Fibroblast of peridontal ligament (primary cell): ENCODE data around the gene ZNF358.

Experiments
- DNase-seq: peaks from one replicate; pipeline ENCODE4 v3.0.0-alpha.2; 2010; ENCODE audit errors: extremely low read depth

The ZNF358 gene

GRCh38 chr19:7515645-7516151 is at the start of gene ZNF358:
ZNF358 (plus strand) TSS chr19:7516103; CDS start chr19:7519243, 3,140 bp downstream.
- DNase-seq = peak; percentile 48

GRCh38 chr19:7467009-7467989 is 48.6 kb upstream of the ZNF358 start:
- no peak for DNase-seq

- DNase-seq = no peak
These were observed 47.1 kb upstream of the ZNF358 start for GRCh38 chr19:7468840-7469239.

DNA sequence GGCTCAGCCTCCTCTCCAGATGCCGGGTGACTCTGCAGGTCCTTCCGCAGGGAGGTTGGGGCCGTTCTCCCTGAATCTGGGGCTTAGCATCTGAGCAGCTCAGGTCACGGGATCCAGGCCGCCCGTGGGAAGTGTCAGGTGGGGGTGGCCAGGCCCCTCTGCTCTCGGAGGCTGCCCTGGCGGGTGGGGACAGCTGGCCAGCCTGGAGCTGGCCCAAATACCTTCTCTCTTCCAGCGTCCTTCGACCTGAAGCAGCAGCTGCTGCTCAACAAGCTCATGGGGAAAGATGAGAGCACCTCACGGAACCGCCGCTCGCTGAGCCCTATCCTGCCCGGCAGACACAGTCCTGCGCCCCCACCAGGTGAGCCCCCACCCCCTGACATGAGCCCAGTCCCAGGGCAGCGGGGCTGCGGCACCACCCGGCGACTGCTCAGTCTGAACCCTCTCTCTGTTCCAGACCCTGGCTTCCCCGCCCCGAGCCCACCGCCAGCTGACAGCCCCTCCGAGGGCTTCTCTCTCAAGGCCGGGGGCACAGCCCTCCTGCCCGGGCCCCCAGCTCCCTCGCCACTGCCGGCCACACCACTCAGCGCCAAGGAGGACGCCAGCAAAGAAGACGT is 46.1 kb upstream of the ZNF358 start:
- no peak for DNase-seq

DNA sequence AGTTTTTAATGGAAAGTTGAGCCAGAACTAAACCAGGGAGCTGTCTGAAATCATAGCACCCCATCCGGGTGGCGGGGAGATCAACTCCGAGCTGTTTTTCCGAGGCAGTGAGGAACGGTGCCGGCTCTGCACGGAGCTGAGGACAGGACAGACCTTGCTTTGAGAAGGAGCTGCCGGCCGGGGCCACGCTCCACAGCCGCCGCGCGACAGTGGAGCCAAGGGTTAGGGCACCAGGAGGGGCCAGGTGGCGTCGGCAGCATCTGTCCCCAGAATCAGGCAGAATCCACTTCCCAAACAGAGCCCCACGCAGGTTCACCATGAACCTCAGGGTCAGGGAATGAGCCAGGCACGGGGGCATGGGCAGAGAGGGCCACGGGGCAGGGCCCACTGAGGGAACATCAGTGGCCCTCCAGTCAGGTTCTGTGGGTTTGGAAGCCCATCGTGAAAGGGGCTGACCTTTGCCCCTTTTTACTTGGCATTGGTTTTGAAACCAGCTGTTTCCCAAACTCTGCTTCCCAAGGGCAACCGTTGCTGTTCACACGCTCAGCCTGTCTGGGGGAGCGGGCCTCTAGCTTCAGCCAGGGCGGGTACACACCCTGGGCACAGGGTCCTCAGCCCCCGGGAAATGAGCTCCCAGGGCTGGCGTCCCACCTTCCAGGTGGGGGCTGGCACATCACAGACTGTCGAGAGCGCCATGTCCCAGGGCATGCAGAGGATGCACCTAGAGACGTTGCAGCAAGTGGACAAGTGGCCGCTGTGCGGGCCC is 45.2 kb upstream of the ZNF358 start:
- DNase-seq = no peak

GRCh38 chr19:7471696-7472615 is 43.9 kb upstream of the ZNF358 start:
- no peak for DNase-seq

- DNase-seq = no peak
These were observed 40.2 kb upstream of the ZNF358 start for GRCh38 chr19:7475665-7476064.

- no peak for DNase-seq
These were observed 39.7 kb upstream of the ZNF358 start for GRCh38 chr19:7476241-7476640.

DNA sequence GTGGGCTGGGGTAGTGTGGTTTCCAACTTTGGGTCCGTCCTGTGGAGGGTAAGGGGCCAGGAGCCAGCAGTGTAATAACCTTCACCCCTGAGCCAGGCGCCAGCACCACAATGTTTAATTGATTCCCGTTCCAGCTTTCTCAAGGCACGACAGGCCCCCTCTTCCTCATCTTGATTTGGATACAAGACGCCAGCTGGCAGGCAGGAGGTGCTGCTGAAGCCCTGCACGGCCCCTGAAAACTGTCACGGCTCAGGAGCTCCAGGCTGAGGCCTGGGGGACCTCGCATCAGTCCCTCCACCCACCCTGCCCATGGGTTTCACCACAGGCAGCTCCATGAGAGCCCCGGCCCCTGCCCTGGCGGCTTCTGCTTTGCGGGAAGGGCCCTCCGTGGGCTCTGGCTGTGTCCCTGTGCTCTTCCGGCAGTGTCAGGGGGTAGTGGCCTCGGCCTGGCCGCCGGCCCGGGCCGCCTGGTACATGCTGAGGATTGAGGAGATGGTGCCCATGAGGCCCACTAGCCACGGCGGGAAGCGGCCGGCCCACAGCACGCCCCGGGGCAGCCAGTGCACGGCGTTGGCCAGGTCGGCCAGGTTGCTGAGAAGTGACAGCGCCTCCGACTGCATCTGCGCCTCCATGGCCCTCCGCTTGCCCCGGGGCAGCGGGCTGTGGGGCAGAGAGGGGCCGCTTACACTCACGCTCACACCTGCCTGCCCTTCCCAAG is 39.0 kb upstream of the ZNF358 start:
- DNase-seq = no peak

DNA sequence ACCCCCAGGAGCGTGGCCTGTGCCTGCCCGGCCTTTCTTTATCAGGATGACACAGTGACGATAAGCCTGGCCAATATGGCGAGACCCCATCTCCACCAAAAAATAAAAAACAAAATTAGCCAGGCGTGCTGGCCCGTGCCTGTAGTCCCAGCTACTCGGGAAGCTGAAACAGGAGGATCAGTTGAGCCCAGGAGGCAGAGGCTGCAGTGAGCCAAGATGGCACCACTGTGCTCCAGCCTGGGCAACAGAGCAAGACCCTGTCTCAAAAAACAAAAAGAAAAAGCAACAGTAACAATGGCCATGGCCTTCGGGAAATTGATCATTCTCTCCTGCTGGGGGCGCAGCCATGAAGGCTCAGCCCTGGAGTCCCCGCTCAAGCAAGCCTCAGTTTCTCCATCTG is 38.1 kb upstream of the ZNF358 start:
- DNase-seq = no peak

GRCh38 chr19:7478173-7478842 is 37.6 kb upstream of the ZNF358 start:
- DNase-seq = no peak

DNA sequence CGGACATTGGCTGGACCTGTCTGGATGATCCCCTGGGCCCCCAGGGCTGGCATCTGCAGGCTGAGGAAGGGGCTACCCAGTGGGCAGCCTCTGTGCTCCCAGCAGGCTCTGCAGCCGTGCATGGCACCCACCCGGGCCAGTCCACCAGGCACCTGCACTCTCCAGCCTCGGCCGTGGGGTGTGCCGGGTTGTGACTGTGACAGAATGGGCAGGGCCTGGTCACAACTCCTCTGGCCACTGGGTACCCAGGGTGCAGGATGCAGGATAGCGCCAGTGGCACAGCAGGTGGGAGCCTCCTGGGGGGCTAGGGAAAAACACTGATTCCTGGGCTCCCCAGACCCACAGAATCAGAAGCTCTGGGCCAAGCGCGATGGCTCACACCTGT is 37.1 kb upstream of the ZNF358 start:
- no peak for DNase-seq

DNA sequence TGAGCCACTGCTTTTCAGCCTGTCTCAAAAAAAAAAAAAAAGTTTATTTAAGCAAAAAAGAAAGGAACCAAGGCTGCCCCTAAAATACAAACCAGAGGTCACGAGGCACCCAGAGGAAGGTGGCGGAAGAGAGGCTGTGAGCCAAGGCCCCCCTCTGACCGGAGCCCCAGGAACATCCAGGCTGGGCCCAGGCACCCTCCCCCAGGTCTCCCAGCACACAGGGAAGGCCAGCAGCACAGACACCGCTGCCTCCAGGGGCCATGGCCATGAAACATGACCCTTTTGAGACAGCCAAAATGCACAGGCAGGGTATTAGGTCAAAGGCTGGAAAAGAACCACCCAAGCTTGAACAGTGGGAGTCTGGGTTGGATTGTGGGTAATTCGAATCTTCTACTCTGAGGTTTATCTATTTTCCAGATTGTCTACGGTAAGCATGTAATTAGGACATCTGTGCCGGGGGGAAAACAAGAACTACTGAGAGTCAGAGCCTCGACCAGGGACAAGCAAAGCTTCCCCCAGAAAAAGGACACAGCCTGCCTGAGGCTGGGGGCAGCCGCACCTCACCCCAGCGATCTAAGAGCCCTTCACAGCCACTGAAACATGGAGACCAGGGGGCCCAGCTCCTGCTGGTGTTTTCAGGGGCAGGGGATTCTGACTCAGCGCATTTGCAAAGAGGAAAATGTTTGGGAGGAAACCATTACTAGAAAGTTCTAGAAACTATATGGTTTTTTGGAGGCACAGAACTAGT is 35.5 kb upstream of the ZNF358 start:
- DNase-seq = no peak

DNA sequence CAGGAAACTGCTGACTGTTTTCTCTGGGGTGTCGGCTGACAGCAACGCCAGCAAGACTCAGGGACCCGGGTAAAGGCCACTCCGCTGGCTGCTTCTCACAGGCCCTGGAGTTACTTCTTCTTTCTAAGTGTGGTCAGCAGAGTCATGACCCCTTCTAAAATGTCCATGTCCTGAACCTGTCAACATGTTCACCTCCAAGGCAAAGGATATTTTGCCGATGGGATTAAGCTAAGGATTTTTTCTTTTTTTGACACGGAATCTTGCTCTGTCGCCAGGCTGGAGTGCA is 35.0 kb upstream of the ZNF358 start:
- no peak for DNase-seq

DNA sequence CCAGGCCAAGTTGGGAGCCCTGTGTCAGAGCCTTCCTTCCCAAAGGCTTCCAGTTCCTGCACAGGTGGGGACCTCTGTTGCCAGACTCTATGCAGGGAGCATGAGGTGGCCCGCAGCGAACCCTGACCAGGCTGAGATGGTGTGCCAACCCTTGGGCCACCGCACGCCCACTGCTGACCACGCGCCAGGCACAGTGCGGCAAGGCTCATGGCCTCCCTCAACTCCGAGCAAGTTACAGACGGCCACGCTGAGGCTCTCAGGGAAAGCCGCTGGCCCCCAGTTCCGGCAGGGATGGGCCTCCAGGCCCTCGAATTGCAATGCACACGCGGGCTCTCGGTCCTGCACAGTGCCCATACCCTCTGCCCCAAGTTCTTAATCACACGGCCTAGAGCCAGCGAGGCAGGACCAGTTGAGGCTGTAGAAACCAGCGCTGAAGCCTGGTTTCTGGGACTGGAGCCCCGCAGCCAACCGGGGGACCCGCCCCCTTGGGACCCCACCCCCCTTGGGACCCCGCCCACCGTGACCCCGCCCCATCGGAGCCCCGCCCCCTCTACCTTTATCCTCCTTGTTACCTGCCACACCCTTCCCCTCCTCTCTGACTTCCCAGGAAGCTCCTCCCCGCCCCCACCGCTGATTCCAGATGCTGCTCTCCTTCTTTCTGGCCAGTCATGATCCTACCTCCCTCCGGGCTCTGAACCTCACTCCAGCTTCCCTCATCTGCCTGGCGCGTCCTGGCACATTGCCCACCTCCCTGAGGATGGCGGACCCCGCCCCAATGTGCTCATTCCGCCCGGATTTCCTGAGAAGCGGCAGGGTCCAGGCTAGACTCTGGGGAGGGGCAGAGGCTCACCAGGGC is 33.1 kb upstream of the ZNF358 start:
- DNase-seq = no peak

- DNase-seq = no peak
These were observed 32.1 kb upstream of the ZNF358 start for GRCh38 chr19:7483720-7484201.

- no peak for DNase-seq
These were observed 29.0 kb upstream of the ZNF358 start for GRCh38 chr19:7486923-7487322.

- DNase-seq = peak; percentile 82
These were observed 27.1 kb upstream of the ZNF358 start, which contains the start of gene PEX11G for GRCh38 chr19:7488736-7489353. PEX11G (minus strand) TSS chr19:7489035; CDS start chr19:7489010, 25 bp downstream.
